Cardiac muscle cell (in vitro differentiated cells and primary cell): ENCODE measurements around the gene ZNF23. TPM values are rescaled to one million over a fixed set of nuclear protein-coding genes. Genes with fewer than 3 reads are reported as not detected.

Experiments
- DNase-seq, 2 donors: peaks; one replicate each; pipeline versions ENCODE4 v3.0.0 to v3.0.0-alpha.2; 2010 to 2017; ENCODE audit warnings: low read depth in 1 of 2, low spot score in 1 of 2
- H3K27ac ChIP-seq: fragments of 200-600 bp; sonication (generic); 2 replicates; pipeline ENCODE4 v1.5.1; 2016
- H3K27me3 ChIP-seq: fragments of 200-600 bp; sonication (generic); 2 replicates; pipeline ENCODE4 v1.6.0; 2016; ENCODE audit warnings: control low read depth
- H3K36me3 ChIP-seq: fragments of 200-600 bp; sonication (generic); 2 replicates; pipeline ENCODE4 v1.5.1; 2016; ENCODE audit warnings: control low read depth
- H3K4me1 ChIP-seq: fragments of 200-600 bp; sonication (generic); 2 replicates; pipeline ENCODE4 v1.8.1; 2017; ENCODE audit warnings: low read depth, mild to moderate bottlenecking, mixed run types
- H3K4me3 ChIP-seq: fragments of 200-600 bp; sonication (generic); 2 replicates; pipeline ENCODE4 v1.5.1; 2016; ENCODE audit warnings: mild to moderate bottlenecking
- H3K9me3 ChIP-seq: fragments of 200-600 bp; sonication (generic); 2 replicates; pipeline ENCODE4 v1.5.1; 2017; ENCODE audit warnings: low read depth, mild to moderate bottlenecking, control low read depth
- CTCF ChIP-seq: IDR thresholded peaks from 2 replicates; pipeline ENCODE4 v1.5.1; 2012; ENCODE audit warnings: low read depth, mild to moderate bottlenecking, low read length
- polyA plus RNA-seq: library from polyadenylated mRNA; unstranded; fragments of >200 nt; fragmentation: Nextera tagmentation; extraction: Ambion mirVana; gene quantifications from 2 replicates; pipeline ENCODE4 v1.2.1, GENCODE V29; 2016
- total RNA-seq: library from RNA; depleted of rRNA; stranded (reverse); fragments of >200 nt; gene quantifications from 2 replicates; pipeline ENCODE4 v1.2.3, GENCODE V29; 2016

The ZNF23 gene
- total and polyA plus RNA-seq, 2 experiments from 2014 or later: 8.0 to 8.5 TPM

- no peaks in the 10 kb centered on the region for H3K9me3 ChIP-seq
- H3K36me3 ChIP-seq: peaks cover 7% of the 10 kb centered on the region
- no peaks in the 10 kb centered on the region for H3K27me3 ChIP-seq
- no peak for DNase-seq
- H3K4me1 ChIP-seq: no peaks in the 10 kb centered on the region
- H3K4me3 ChIP-seq: no peak overlapping the region
- TF ChIP-seq CTCF: no peak
- H3K27ac ChIP-seq: no peak overlapping the region
Measured at GRCh38 chr16:71472051-71472450, 10.0 kb upstream of the ZNF23 start.

GRCh38 chr16:71467810-71468209, 5.8 kb upstream of the ZNF23 start:
- Histone ChIP-seq H3K27me3 (no peaks in the 10 kb centered on the region), H3K4me3 (no peak overlapping the region), H3K9me3 (no peaks in the 10 kb centered on the region), H3K27ac (no peak overlapping the region), H3K36me3 (no peaks in the 10 kb centered on the region), H3K4me1 (no peaks in the 10 kb centered on the region)
- DNase-seq: peak; percentile 46 to 81
- TF ChIP-seq CTCF: no peak

- Histone ChIP-seq H3K27me3 (no peaks in the 10 kb centered on the region), H3K36me3 (no peaks in the 10 kb centered on the region), H3K9me3 (no peaks in the 10 kb centered on the region), H3K4me1 (peaks cover 9% of the 10 kb centered on the region), H3K27ac (no peak overlapping the region), H3K4me3 (no peak overlapping the region)
- TF ChIP-seq CTCF: no peak
- no peak for DNase-seq
Measured at GRCh38 chr16:71464231-71464630, 2.2 kb upstream of the ZNF23 start.

GRCh38 chr16:71460941-71461340, 1.1 kb downstream of the ZNF23 start:
- Histone ChIP-seq H3K9me3 (no peaks in the 10 kb centered on the region), H3K4me3 (peak overlapping the region; percentile 92), H3K27ac (no peak overlapping the region), H3K4me1 (peaks cover 9% of the 10 kb centered on the region), H3K36me3 (no peaks in the 10 kb centered on the region), H3K27me3 (no peaks in the 10 kb centered on the region)
- no peak for DNase-seq
- no peak for TF ChIP-seq CTCF

- Histone ChIP-seq H3K36me3 (no peaks in the 10 kb centered on the region), H3K27ac (no peak overlapping the region), H3K9me3 (no peaks in the 10 kb centered on the region), H3K27me3 (no peaks in the 10 kb centered on the region), H3K4me3 (no peak overlapping the region), H3K4me1 (peaks cover 9% of the 10 kb centered on the region)
- DNase-seq: peak in 1 of 2 donors; percentile 79
- no peak for TF ChIP-seq CTCF
Measured at GRCh38 chr16:71460236-71460635, 1.8 kb downstream of the ZNF23 start.

- no peak for TF ChIP-seq CTCF
- Histone ChIP-seq H3K27ac (no peak overlapping the region), H3K4me3 (no peak overlapping the region)
Measured at GRCh38 chr16:71459510-71459909, 2.5 kb downstream of the ZNF23 start.

More at GRCh38 chr16:71459510-71459909, 2.5 kb downstream of the ZNF23 start:
- no peak for DNase-seq
- Histone ChIP-seq H3K36me3 (peaks cover 4% of the 10 kb centered on the region), H3K4me1 (peaks cover 9% of the 10 kb centered on the region), H3K27me3 (no peaks in the 10 kb centered on the region), H3K9me3 (no peaks in the 10 kb centered on the region)
